WTC11 (cell line): Measurements from ENCODE around the gene PRDM15. TPM values are rescaled to one million over a fixed set of nuclear protein-coding genes. Genes with fewer than 3 reads are reported as not detected.

Source experiments
- ATAC-seq: fragments of 200-7000 bp; cut with Tn5 transposase; 2 replicates; pipeline ENCODE4 v1.10.0; 2021; ENCODE audit warnings: mild to moderate bottlenecking, moderate library complexity
- CTCF ChIA-PET: fragments of 300-600 bp; sonication (Branson Sonifier 250); formaldehyde crosslinking; loops from one replicate; lab custom pipeline; 2021; ENCODE audit warnings: antibody characterized with exemption; lab: Charles Lee
- POLR2A ChIA-PET: fragments of 350-600 bp; sonication (Branson Sonifier 250); formaldehyde crosslinking; loops from one replicate; lab custom pipeline; 2021; ENCODE audit warnings: antibody characterized with exemption; lab: Charles Lee
- DNase-seq: peaks from one replicate; pipeline ENCODE4 v3.0.0; 2021; ENCODE audit warnings: low spot score
- H3K27ac Mint-ChIP-seq: 2 replicates; pipeline ENCODE4 v1.8.0; 2021; ENCODE audit warnings: mixed read lengths
- H3K27me3 Mint-ChIP-seq: 2 replicates; pipeline ENCODE4 v1.8.0; 2021; ENCODE audit warnings: low read depth, mild to moderate bottlenecking, moderate library complexity, mixed read lengths
- H3K36me3 Mint-ChIP-seq: 2 replicates; pipeline ENCODE4 v1.8.0; 2021; ENCODE audit warnings: mixed read lengths
- H3K4me1 Mint-ChIP-seq: 2 replicates; pipeline ENCODE4 v1.8.0; 2022; ENCODE audit warnings: mixed read lengths
- H3K4me3 Mint-ChIP-seq: 2 replicates; pipeline ENCODE4 v1.8.0; 2021; ENCODE audit warnings: mild to moderate bottlenecking, moderate library complexity, mixed read lengths
- H3K9me3 Mint-ChIP-seq: 2 replicates; pipeline ENCODE4 v1.8.0; 2021; ENCODE audit warnings: mixed read lengths
- ATF1 ChIP-seq: sonication (generic); formaldehyde crosslinking; IDR thresholded peaks from 2 replicates; pipeline ENCODE4 v1.8.1; 2023; ENCODE audit warnings: mild to moderate bottlenecking, moderate library complexity, missing genetic modification reagents
- ESRRA ChIP-seq: sonication (generic); formaldehyde crosslinking; IDR thresholded peaks from 2 replicates; pipeline ENCODE4 v1.8.1; 2022; ENCODE audit warnings: mild to moderate bottlenecking, missing genetic modification reagents, borderline replicate concordance
- ETV6 ChIP-seq: sonication (generic); formaldehyde crosslinking; IDR thresholded peaks from 2 replicates; pipeline ENCODE4 v1.8.1; 2022; ENCODE audit warnings: mild to moderate bottlenecking, missing genetic modification reagents
- MLX ChIP-seq: sonication (generic); formaldehyde crosslinking; IDR thresholded peaks from 2 replicates; pipeline ENCODE4 v1.8.1; 2023; ENCODE audit warnings: mild to moderate bottlenecking, missing genetic modification reagents, moderate library complexity
- MXD4 ChIP-seq: fragments of 250-450 bp; sonication (Bioruptor Pico); IDR thresholded peaks from 2 replicates; pipeline ENCODE4 v1.8.0; 2021; ENCODE audit warnings: mild to moderate bottlenecking, moderate library complexity, borderline replicate concordance
- NR1H2 ChIP-seq: sonication (generic); formaldehyde crosslinking; IDR thresholded peaks from 2 replicates; pipeline ENCODE4 v1.9.0; 2021; ENCODE audit warnings: mild to moderate bottlenecking, moderate library complexity, missing genetic modification reagents
- OVOL2 ChIP-seq: fragments of 250-450 bp; sonication (Bioruptor Pico); IDR thresholded peaks from 2 replicates; pipeline ENCODE4 v1.9.0; 2021; ENCODE audit warnings: mild to moderate bottlenecking, borderline replicate concordance
- SMAD3 ChIP-seq: sonication (generic); formaldehyde crosslinking; IDR thresholded peaks from 2 replicates; pipeline ENCODE4 v1.8.0; 2022; ENCODE audit warnings: missing genetic modification reagents, mild to moderate bottlenecking, borderline replicate concordance
- SMAD4 ChIP-seq: sonication (generic); formaldehyde crosslinking; IDR thresholded peaks from 2 replicates; pipeline ENCODE4 v1.8.0; 2022; ENCODE audit warnings: mild to moderate bottlenecking, missing genetic modification reagents
- ZNF121 ChIP-seq: sonication (generic); formaldehyde crosslinking; IDR thresholded peaks from 2 replicates; pipeline ENCODE4 v1.8.0; 2023; ENCODE audit warnings: missing genetic modification reagents
- ZNF423 ChIP-seq: fragments of 250-450 bp; sonication (Bioruptor Pico); IDR thresholded peaks from 2 replicates; pipeline ENCODE4 v2.1.2; 2022; ENCODE audit warnings: mild to moderate bottlenecking, moderate library complexity
- ZNF671 ChIP-seq: fragments of 250-450 bp; sonication (Bioruptor Pico); IDR thresholded peaks from 2 replicates; pipeline ENCODE4 v1.8.0; 2021; ENCODE audit warnings: mild to moderate bottlenecking
- total RNA-seq: library from RNA; stranded (reverse); gene quantifications from 3 replicates; pipeline ENCODE4 v1.2.3, GENCODE V29; 2021
- TF ChIP-seq, protein P1 (sequence below): sonication (generic); formaldehyde crosslinking; IDR thresholded peaks from 2 replicates; pipeline ENCODE4 v1.8.1; 2022; ENCODE audit warnings: missing genetic modification reagents, borderline replicate concordance
- TF ChIP-seq, protein P2 (sequence below): sonication (generic); formaldehyde crosslinking; IDR thresholded peaks from 2 replicates; pipeline ENCODE4 v1.8.1; 2022; ENCODE audit warnings: mild to moderate bottlenecking, missing genetic modification reagents, moderate library complexity, borderline replicate concordance
- TF ChIP-seq, protein P3 (sequence below): fragments of 250-450 bp; sonication (Bioruptor Pico); IDR thresholded peaks from 2 replicates; pipeline ENCODE4 v1.9.0; 2021; ENCODE audit warnings: mild to moderate bottlenecking
- TF ChIP-seq, protein P4 (sequence below): sonication (generic); formaldehyde crosslinking; IDR thresholded peaks from 2 replicates; pipeline ENCODE4 v1.8.1; 2022; ENCODE audit warnings: low read depth, mild to moderate bottlenecking, moderate library complexity, missing genetic modification reagents, borderline replicate concordance
- TF ChIP-seq, protein P5 (sequence below): sonication (generic); formaldehyde crosslinking; IDR thresholded peaks from 2 replicates; pipeline ENCODE4 v1.8.1; 2023; ENCODE audit warnings: mild to moderate bottlenecking, missing genetic modification reagents
- TF ChIP-seq, protein P6 (sequence below): fragments of 250-450 bp; sonication (Bioruptor Pico); IDR thresholded peaks from 2 replicates; pipeline ENCODE4 v1.9.0; 2021; ENCODE audit warnings: mild to moderate bottlenecking
- TF ChIP-seq, protein P7 (sequence below): sonication (generic); formaldehyde crosslinking; IDR thresholded peaks from 2 replicates; pipeline ENCODE4 v1.8.1; 2023; ENCODE audit warnings: mild to moderate bottlenecking, missing genetic modification reagents, moderate library complexity
- TF ChIP-seq, protein P8 (sequence below): sonication (generic); formaldehyde crosslinking; IDR thresholded peaks from 2 replicates; pipeline ENCODE4 v1.8.1; 2023; ENCODE audit warnings: mild to moderate bottlenecking, missing genetic modification reagents

The PRDM15 gene
- total RNA-seq, 1 experiment from 2014 or later: 12.9 TPM

DNA sequence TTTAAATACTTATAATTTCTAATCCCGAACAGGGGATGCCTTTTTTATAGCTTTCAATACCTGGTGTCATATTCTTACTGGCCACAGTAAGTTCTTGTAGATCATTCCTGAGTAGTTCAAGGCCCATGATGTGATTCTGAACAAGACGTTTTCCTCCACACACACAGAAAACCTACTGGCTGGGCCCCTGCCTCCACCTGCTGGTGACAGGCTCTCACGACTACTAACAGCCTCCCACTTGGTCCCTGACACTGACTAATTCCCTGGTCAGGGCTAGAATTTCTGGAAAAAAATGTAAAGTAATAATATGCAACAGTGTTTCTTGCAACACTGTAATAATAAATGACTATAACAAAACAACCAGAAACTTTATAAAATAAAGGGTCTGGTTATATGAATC is 61.9 kb downstream of the PRDM15 start:
- TF ChIP-seq, protein P1, sequence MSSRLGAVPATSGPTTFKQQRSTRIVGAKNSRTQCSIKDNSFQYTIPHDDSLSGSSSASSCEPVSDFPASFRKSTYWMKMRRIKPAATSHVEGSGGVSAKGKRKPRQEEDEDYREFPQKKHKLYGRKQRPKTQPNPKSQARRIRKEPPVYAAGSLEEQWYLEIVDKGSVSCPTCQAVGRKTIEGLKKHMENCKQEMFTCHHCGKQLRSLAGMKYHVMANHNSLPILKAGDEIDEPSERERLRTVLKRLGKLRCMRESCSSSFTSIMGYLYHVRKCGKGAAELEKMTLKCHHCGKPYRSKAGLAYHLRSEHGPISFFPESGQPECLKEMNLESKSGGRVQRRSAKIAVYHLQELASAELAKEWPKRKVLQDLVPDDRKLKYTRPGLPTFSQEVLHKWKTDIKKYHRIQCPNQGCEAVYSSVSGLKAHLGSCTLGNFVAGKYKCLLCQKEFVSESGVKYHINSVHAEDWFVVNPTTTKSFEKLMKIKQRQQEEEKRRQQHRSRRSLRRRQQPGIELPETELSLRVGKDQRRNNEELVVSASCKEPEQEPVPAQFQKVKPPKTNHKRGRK (CRISPR knock-in tag): no peak
- no peak for TF ChIP-seq NR1H2 (CRISPR knock-in tag)
- no peak for TF ChIP-seq MXD4 (CRISPR knock-in tag)
- TF ChIP-seq, protein P2, sequence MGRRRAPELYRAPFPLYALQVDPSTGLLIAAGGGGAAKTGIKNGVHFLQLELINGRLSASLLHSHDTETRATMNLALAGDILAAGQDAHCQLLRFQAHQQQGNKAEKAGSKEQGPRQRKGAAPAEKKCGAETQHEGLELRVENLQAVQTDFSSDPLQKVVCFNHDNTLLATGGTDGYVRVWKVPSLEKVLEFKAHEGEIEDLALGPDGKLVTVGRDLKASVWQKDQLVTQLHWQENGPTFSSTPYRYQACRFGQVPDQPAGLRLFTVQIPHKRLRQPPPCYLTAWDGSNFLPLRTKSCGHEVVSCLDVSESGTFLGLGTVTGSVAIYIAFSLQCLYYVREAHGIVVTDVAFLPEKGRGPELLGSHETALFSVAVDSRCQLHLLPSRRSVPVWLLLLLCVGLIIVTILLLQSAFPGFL (CRISPR knock-in tag): no peak
- no peak for TF ChIP-seq OVOL2 (CRISPR knock-in tag)
- no peak for TF ChIP-seq ATF1
- TF ChIP-seq ESRRA: no peak
- TF ChIP-seq, protein P3, sequence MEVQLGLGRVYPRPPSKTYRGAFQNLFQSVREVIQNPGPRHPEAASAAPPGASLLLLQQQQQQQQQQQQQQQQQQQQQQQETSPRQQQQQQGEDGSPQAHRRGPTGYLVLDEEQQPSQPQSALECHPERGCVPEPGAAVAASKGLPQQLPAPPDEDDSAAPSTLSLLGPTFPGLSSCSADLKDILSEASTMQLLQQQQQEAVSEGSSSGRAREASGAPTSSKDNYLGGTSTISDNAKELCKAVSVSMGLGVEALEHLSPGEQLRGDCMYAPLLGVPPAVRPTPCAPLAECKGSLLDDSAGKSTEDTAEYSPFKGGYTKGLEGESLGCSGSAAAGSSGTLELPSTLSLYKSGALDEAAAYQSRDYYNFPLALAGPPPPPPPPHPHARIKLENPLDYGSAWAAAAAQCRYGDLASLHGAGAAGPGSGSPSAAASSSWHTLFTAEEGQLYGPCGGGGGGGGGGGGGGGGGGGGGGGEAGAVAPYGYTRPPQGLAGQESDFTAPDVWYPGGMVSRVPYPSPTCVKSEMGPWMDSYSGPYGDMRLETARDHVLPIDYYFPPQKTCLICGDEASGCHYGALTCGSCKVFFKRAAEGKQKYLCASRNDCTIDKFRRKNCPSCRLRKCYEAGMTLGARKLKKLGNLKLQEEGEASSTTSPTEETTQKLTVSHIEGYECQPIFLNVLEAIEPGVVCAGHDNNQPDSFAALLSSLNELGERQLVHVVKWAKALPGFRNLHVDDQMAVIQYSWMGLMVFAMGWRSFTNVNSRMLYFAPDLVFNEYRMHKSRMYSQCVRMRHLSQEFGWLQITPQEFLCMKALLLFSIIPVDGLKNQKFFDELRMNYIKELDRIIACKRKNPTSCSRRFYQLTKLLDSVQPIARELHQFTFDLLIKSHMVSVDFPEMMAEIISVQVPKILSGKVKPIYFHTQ (CRISPR knock-in tag): no peak
- no peak for TF ChIP-seq SMAD3 (CRISPR knock-in tag)
- no peak for TF ChIP-seq ZNF121
- TF ChIP-seq, protein P4, sequence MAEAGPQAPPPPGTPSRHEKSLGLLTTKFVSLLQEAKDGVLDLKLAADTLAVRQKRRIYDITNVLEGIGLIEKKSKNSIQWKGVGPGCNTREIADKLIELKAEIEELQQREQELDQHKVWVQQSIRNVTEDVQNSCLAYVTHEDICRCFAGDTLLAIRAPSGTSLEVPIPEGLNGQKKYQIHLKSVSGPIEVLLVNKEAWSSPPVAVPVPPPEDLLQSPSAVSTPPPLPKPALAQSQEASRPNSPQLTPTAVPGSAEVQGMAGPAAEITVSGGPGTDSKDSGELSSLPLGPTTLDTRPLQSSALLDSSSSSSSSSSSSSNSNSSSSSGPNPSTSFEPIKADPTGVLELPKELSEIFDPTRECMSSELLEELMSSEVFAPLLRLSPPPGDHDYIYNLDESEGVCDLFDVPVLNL (CRISPR knock-in tag): no peak
- TF ChIP-seq SMAD4 (CRISPR knock-in tag): no peak
- TF ChIP-seq, protein P5, sequence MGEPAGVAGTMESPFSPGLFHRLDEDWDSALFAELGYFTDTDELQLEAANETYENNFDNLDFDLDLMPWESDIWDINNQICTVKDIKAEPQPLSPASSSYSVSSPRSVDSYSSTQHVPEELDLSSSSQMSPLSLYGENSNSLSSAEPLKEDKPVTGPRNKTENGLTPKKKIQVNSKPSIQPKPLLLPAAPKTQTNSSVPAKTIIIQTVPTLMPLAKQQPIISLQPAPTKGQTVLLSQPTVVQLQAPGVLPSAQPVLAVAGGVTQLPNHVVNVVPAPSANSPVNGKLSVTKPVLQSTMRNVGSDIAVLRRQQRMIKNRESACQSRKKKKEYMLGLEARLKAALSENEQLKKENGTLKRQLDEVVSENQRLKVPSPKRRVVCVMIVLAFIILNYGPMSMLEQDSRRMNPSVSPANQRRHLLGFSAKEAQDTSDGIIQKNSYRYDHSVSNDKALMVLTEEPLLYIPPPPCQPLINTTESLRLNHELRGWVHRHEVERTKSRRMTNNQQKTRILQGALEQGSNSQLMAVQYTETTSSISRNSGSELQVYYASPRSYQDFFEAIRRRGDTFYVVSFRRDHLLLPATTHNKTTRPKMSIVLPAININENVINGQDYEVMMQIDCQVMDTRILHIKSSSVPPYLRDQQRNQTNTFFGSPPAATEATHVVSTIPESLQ: no peak
- no peak for TF ChIP-seq ETV6
- no peak for TF ChIP-seq ZNF671
- TF ChIP-seq, protein P6, sequence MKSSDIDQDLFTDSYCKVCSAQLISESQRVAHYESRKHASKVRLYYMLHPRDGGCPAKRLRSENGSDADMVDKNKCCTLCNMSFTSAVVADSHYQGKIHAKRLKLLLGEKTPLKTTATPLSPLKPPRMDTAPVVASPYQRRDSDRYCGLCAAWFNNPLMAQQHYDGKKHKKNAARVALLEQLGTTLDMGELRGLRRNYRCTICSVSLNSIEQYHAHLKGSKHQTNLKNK (CRISPR knock-in tag): no peak
- TF ChIP-seq, protein P7, sequence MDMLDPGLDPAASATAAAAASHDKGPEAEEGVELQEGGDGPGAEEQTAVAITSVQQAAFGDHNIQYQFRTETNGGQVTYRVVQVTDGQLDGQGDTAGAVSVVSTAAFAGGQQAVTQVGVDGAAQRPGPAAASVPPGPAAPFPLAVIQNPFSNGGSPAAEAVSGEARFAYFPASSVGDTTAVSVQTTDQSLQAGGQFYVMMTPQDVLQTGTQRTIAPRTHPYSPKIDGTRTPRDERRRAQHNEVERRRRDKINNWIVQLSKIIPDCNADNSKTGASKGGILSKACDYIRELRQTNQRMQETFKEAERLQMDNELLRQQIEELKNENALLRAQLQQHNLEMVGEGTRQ (CRISPR knock-in tag): no peak
- no peak for TF ChIP-seq MLX
- TF ChIP-seq, protein P8, sequence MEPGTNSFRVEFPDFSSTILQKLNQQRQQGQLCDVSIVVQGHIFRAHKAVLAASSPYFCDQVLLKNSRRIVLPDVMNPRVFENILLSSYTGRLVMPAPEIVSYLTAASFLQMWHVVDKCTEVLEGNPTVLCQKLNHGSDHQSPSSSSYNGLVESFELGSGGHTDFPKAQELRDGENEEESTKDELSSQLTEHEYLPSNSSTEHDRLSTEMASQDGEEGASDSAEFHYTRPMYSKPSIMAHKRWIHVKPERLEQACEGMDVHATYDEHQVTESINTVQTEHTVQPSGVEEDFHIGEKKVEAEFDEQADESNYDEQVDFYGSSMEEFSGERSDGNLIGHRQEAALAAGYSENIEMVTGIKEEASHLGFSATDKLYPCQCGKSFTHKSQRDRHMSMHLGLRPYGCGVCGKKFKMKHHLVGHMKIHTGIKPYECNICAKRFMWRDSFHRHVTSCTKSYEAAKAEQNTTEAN (CRISPR knock-in tag): no peak
- TF ChIP-seq ZNF423 (CRISPR knock-in tag): no peak
- TF ChIP-seq, all 79 proteins: peak for 0
- peak; percentile 62 for ATAC-seq
- peak; percentile 70 for DNase-seq
- ChIA-PET POLR2A (no interaction called here), CTCF (interaction anchor here (0.6 to 3.0 kb wide), 60 partner anchors 10 to 564 kb away, joined by 3 to 126 read pairs (median 4); partner anchors contain the start of gene TMPRSS2)
- Mint-ChIP-seq H3K27ac (peak overlapping the region; percentile 48; the same call in 1 of the 2 replicates), H3K36me3 (peaks cover 10% of the 10 kb centered on the region), H3K4me3 (no peak overlapping the region), H3K9me3 (no peaks in the 10 kb centered on the region), H3K27me3 (no peaks in the 10 kb centered on the region), H3K4me1 (no peaks in the 10 kb centered on the region)
